GM12878 (cell line): ENCODE results near the gene CLECL1. TPM values are rescaled to one million over a fixed set of nuclear protein-coding genes. Genes with fewer than 3 reads are reported as not detected.

Experiments used
- ASH2L ChIP-seq: fragments of 300-600, 200-600 bp; sonication (generic); IDR thresholded peaks from 2 replicates; pipeline ENCODE4 v1.6.1; 2017; ENCODE audit warnings: low read depth, mild to moderate bottlenecking, borderline replicate concordance
- BHLHE40 ChIP-seq, 2 experiments: fragments of 450-650 bp in 1 of 2; IDR thresholded peaks; 2 replicates each; pipeline ENCODE4 v1.6.1; 2011 to 2017; ENCODE audit warnings: low read depth in 2 of 2, borderline replicate concordance in 1 of 2, improper control_type of control experiment in 1 of 2, low read length in 1 of 2, mild to moderate bottlenecking in 1 of 2
- CBFB ChIP-seq: IDR thresholded peaks from 2 replicates; pipeline ENCODE4 v1.6.1; 2016; ENCODE audit warnings: antibody characterized with exemption, low read depth
- CBX3 ChIP-seq: fragments of 200-600 bp; sonication (generic); IDR thresholded peaks from 2 replicates; pipeline ENCODE4 v1.6.1; 2016; ENCODE audit warnings: low read depth, borderline replicate concordance
- CREM ChIP-seq: IDR thresholded peaks from 2 replicates; pipeline ENCODE4 v1.6.1; 2014; ENCODE audit warnings: antibody characterized with exemption, low read depth
- FOXM1 ChIP-seq: IDR thresholded peaks from 2 replicates; pipeline ENCODE4 v1.6.1; 2012; ENCODE audit warnings: low read depth, mild to moderate bottlenecking, inconsistent platforms, low read length, moderate library complexity
- GABPA ChIP-seq: IDR thresholded peaks from 2 replicates; pipeline ENCODE4 v1.6.1; 2014; ENCODE audit warnings: antibody characterized with exemption, low read depth, mild to moderate bottlenecking, inconsistent platforms
- IKZF2 ChIP-seq, 2 experiments: fragments of 450-650 bp; IDR thresholded peaks; 2 replicates each; pipeline ENCODE4 v1.6.1; 2017; ENCODE audit warnings: mild to moderate bottlenecking in 2 of 2, moderate library complexity in 2 of 2
- KAT2A ChIP-seq: conservative IDR thresholded peaks from 2 replicates; pipeline ENCODE4 v1.6.1; 2011; ENCODE audit warnings: low read depth, low read length; ENCODE audit not compliant: control insufficient read depth
- MEF2A ChIP-seq: IDR thresholded peaks from 2 replicates; pipeline ENCODE4 v1.6.1; 2011; ENCODE audit warnings: low read depth, mild to moderate bottlenecking, low read length, moderate library complexity; ENCODE audit not compliant: insufficient read depth
- MTA3 ChIP-seq: IDR thresholded peaks from 2 replicates; pipeline ENCODE4 v1.6.1; 2012; ENCODE audit warnings: low read length, inconsistent platforms, borderline replicate concordance
- MXI1 ChIP-seq: fragments of 150-350 bp; IDR thresholded peaks from 2 replicates; pipeline ENCODE4 v1.6.1; 2011; ENCODE audit warnings: low read depth, mild to moderate bottlenecking, inconsistent platforms, low read length, improper control_type of control experiment
- RCOR1 ChIP-seq: conservative IDR thresholded peaks from 2 replicates; pipeline ENCODE4 v1.6.1; 2012; ENCODE audit warnings: low read depth, low read length, improper control_type of control experiment
- RUNX3 ChIP-seq: IDR thresholded peaks from 2 replicates; pipeline ENCODE4 v1.6.1; 2012; ENCODE audit warnings: low read length, inconsistent platforms
- SMAD5 ChIP-seq: IDR thresholded peaks from 2 replicates; pipeline ENCODE4 v1.6.1; 2016; ENCODE audit warnings: antibody characterized with exemption, low read depth
- SPI1 ChIP-seq: IDR thresholded peaks from 2 replicates; pipeline ENCODE4 v1.6.1; 2011; ENCODE audit warnings: low read depth, mild to moderate bottlenecking, low read length, moderate library complexity, borderline replicate concordance; ENCODE audit not compliant: insufficient read depth
- ZNF217 ChIP-seq: fragments of 450-650 bp; IDR thresholded peaks from 2 replicates; pipeline ENCODE4 v1.6.1; 2017; ENCODE audit warnings: antibody characterized with exemption, mild to moderate bottlenecking
- ZNF24 ChIP-seq: fragments of 450-650 bp; IDR thresholded peaks from 2 replicates; pipeline ENCODE4 v1.6.1; 2017; ENCODE audit warnings: antibody characterized with exemption, mild to moderate bottlenecking
- polyA plus RNA-seq, 11 experiments: library from polyadenylated mRNA; depleted of rRNA in 4 of 11; unstranded in 6 of 11; stranded (reverse) in 5 of 11; fragments of >200 nt; fragmentation: Nextera tagmentation in 4 of 11; fragmentation: Illumina TruSeq in 1 of 11; extraction: Ambion mirVana in 4 of 11; extraction: Trizol in 1 of 11; gene quantifications; 1 replicate in 1 of 11; 2 replicates in 10 of 11; pipeline versions ENCODE4 v1.2.1 to v1.2.3, GENCODE V29; 2011 to 2016; ENCODE audit warnings: inconsistent platforms in 2 of 11, missing spikeins in 2 of 11, low read depth in 1 of 11
- total RNA-seq, 4 experiments: library from RNA; depleted of rRNA in 3 of 4; stranded (reverse); fragments of >200 nt in 3 of 4; fragmentation: Illumina TruSeq in 1 of 4; extraction: Trizol in 1 of 4; gene quantifications; 2 replicates each; pipeline versions ENCODE4 v1.2.1 to v1.2.3, GENCODE V29; 2013 to 2021
- TF ChIP-seq, protein P1 (sequence below): IDR thresholded peaks from 2 replicates; pipeline ENCODE4 v1.6.1; 2011; ENCODE audit warnings: mild to moderate bottlenecking, low read depth, low read length, moderate library complexity; ENCODE audit not compliant: insufficient replicate concordance
- TF ChIP-seq, protein P2 (sequence below): IDR thresholded peaks from 2 replicates; pipeline ENCODE4 v1.6.1; 2012; ENCODE audit warnings: low read length, inconsistent platforms
- TF ChIP-seq, protein P3 (sequence below): fragments of 450-650 bp; IDR thresholded peaks from 2 replicates; pipeline ENCODE4 v1.6.1; 2017; ENCODE audit warnings: antibody characterized with exemption, mild to moderate bottlenecking, moderate library complexity
- TF ChIP-seq, protein P4 (sequence below): fragments of 450-650 bp; IDR thresholded peaks from 2 replicates; pipeline ENCODE4 v1.6.1; 2016; ENCODE audit warnings: mild to moderate bottlenecking
- TF ChIP-seq, protein P5 (sequence below): IDR thresholded peaks from 2 replicates; pipeline ENCODE4 v1.6.1; 2012; ENCODE audit warnings: low read depth, low read length, improper control_type of control experiment

CLECL1 gene
- total and polyA plus RNA-seq, 10 of the 15 experiments (the other 5 are each of a cell fraction or from before 2014, with no cell fraction given), result 4.6 to 56.5 (median 46.4) TPM

DNA sequence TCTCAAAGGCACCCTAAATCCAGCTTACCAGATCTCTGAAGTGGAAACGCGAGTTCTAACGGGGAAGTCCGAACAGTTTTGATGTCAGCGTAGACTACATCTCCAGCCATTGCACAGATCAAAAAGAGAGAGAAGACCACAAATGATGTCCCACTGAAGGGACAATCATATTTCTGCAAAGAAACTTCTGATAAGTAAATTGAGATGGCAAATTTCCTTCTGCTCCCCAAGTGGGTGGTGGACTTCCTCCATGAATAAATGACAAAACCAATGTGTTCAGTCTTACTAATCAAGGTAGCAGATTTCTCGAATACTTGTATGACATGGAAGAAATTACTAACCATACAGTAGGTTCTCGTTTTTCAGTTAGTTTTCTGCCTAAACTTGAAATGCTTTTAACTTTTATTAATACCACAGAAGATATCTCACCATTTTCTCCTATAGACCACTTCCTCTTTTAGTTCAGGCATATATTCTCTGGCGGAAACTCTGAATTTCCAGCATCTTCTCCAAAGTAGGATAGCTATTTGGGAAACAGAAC, at the start of gene CLECL1 (continued):
- TF ChIP-seq RUNX3 (peak; percentile 82), IKZF2 (IDR thresholded peaks at IDR 0.05) (peak; percentile 85 to 88), SPI1 (peak; percentile 96), GABPA (peak; percentile 43; the same call in 1 of the 2 replicates), MXI1 (no peak), CBX3 (no peak), ASH2L (no peak), RCOR1 (no peak), MEF2A (0 out of 2 replicates have a peak, but pooled peaks have one; percentile 44), MTA3 (peak; percentile 46; the same call in 1 of the 2 replicates), BHLHE40 (IDR thresholded peaks at IDR 0.05; ENCODE audit: borderline replicate concordance in 1 of 2, low read depth in 2 of 2, low read length in 1 of 2) (peak in 1 of 2 experiments; percentile 37; a peak in 1 of 4 replicates), ZNF24 (peak; percentile 64; the same call in 1 of the 2 replicates), CBFB (0 out of 2 replicates have a peak, but pooled peaks have one; percentile 54), SMAD5 (peak; percentile 61; the same call in 1 of the 2 replicates), FOXM1 (peak; percentile 70; the same call in 1 of the 2 replicates), ZNF217 (peak; percentile 74; the same call in 1 of the 2 replicates), KAT2A (no peak), CREM (0 out of 2 replicates have a peak, but pooled peaks have one; percentile 18)
- TF ChIP-seq, protein P1, sequence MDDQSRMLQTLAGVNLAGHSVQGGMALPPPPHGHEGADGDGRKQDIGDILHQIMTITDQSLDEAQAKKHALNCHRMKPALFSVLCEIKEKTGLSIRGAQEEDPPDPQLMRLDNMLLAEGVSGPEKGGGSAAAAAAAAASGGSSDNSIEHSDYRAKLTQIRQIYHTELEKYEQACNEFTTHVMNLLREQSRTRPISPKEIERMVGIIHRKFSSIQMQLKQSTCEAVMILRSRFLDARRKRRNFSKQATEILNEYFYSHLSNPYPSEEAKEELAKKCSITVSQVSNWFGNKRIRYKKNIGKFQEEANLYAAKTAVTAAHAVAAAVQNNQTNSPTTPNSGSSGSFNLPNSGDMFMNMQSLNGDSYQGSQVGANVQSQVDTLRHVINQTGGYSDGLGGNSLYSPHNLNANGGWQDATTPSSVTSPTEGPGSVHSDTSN, result no peak
- TF ChIP-seq, protein P2, sequence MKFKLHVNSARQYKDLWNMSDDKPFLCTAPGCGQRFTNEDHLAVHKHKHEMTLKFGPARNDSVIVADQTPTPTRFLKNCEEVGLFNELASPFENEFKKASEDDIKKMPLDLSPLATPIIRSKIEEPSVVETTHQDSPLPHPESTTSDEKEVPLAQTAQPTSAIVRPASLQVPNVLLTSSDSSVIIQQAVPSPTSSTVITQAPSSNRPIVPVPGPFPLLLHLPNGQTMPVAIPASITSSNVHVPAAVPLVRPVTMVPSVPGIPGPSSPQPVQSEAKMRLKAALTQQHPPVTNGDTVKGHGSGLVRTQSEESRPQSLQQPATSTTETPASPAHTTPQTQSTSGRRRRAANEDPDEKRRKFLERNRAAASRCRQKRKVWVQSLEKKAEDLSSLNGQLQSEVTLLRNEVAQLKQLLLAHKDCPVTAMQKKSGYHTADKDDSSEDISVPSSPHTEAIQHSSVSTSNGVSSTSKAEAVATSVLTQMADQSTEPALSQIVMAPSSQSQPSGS, result peak; percentile 44; the same call in 1 of the 2 replicates
- TF ChIP-seq, protein P3, sequence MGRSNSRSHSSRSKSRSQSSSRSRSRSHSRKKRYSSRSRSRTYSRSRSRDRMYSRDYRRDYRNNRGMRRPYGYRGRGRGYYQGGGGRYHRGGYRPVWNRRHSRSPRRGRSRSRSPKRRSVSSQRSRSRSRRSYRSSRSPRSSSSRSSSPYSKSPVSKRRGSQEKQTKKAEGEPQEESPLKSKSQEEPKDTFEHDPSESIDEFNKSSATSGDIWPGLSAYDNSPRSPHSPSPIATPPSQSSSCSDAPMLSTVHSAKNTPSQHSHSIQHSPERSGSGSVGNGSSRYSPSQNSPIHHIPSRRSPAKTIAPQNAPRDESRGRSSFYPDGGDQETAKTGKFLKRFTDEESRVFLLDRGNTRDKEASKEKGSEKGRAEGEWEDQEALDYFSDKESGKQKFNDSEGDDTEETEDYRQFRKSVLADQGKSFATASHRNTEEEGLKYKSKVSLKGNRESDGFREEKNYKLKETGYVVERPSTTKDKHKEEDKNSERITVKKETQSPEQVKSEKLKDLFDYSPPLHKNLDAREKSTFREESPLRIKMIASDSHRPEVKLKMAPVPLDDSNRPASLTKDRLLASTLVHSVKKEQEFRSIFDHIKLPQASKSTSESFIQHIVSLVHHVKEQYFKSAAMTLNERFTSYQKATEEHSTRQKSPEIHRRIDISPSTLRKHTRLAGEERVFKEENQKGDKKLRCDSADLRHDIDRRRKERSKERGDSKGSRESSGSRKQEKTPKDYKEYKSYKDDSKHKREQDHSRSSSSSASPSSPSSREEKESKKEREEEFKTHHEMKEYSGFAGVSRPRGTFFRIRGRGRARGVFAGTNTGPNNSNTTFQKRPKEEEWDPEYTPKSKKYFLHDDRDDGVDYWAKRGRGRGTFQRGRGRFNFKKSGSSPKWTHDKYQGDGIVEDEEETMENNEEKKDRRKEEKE, result no peak
- TF ChIP-seq, protein P4, sequence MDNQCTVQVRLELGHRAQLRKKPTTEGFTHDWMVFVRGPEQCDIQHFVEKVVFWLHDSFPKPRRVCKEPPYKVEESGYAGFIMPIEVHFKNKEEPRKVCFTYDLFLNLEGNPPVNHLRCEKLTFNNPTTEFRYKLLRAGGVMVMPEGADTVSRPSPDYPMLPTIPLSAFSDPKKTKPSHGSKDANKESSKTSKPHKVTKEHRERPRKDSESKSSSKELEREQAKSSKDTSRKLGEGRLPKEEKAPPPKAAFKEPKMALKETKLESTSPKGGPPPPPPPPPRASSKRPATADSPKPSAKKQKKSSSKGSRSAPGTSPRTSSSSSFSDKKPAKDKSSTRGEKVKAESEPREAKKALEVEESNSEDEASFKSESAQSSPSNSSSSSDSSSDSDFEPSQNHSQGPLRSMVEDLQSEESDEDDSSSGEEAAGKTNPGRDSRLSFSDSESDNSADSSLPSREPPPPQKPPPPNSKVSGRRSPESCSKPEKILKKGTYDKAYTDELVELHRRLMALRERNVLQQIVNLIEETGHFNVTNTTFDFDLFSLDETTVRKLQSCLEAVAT, result 0 out of 2 replicates have a peak, but pooled peaks have one; percentile 49
- TF ChIP-seq, protein P5, sequence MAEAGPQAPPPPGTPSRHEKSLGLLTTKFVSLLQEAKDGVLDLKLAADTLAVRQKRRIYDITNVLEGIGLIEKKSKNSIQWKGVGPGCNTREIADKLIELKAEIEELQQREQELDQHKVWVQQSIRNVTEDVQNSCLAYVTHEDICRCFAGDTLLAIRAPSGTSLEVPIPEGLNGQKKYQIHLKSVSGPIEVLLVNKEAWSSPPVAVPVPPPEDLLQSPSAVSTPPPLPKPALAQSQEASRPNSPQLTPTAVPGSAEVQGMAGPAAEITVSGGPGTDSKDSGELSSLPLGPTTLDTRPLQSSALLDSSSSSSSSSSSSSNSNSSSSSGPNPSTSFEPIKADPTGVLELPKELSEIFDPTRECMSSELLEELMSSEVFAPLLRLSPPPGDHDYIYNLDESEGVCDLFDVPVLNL, result no peak
